BE2C (cell line): ENCODE data around the gene SLC39A7.

Experiments
- DNase-seq: peaks from one replicate; pipeline ENCODE4 v3.0.0-alpha.2; 2020
- H3K27me3 ChIP-seq: fragments of 250-450 bp; sonication (Bioruptor Pico); 2 replicates; pipeline ENCODE4 v1.5.1; 2020; ENCODE audit warnings: mild to moderate bottlenecking
- H3K36me3 ChIP-seq: fragments of 250-450 bp; sonication (Bioruptor Pico); 2 replicates; pipeline ENCODE4 v1.5.1; 2020; ENCODE audit warnings: mild to moderate bottlenecking
- H3K4me1 ChIP-seq: fragments of 250-450 bp; sonication (Bioruptor Pico); 2 replicates; pipeline ENCODE4 v1.5.1; 2020
- H3K4me3 ChIP-seq: 2 replicates; pipeline ENCODE4 v1.5.1; 2011; ENCODE audit warnings: low read depth, low read length
- H3K9me3 ChIP-seq: fragments of 250-450 bp; sonication (Bioruptor Pico); 2 replicates; pipeline ENCODE4 v1.5.1; 2020
- CTCF ChIP-seq: IDR thresholded peaks from 2 replicates; pipeline ENCODE4 v1.5.1; 2012; ENCODE audit warnings: mild to moderate bottlenecking, low read depth, low read length

Gene SLC39A7

GRCh38 chr6:33185190-33185589 is 15.5 kb upstream of the SLC39A7 start:
- no peaks in the 10 kb centered on the region for H3K36me3 ChIP-seq
- no peak for TF ChIP-seq CTCF
- DNase-seq = no peak
- no peaks in the 10 kb centered on the region for H3K4me1 ChIP-seq
- no peak overlapping the region for H3K4me3 ChIP-seq
- H3K9me3 ChIP-seq = no peaks in the 10 kb centered on the region
- no peaks in the 10 kb centered on the region for H3K27me3 ChIP-seq

GRCh38 chr6:33185654-33186187 is 14.9 kb upstream of the SLC39A7 start:
- no peak overlapping the region for H3K4me3 ChIP-seq
- TF ChIP-seq CTCF = no peak
- H3K4me1 ChIP-seq = no peaks in the 10 kb centered on the region
- H3K36me3 ChIP-seq = no peaks in the 10 kb centered on the region
- no peak for DNase-seq
- no peaks in the 10 kb centered on the region for H3K9me3 ChIP-seq
- H3K27me3 ChIP-seq = no peaks in the 10 kb centered on the region

- peaks cover 8% of the 10 kb centered on the region for H3K27me3 ChIP-seq
- peaks cover 6% of the 10 kb centered on the region for H3K4me1 ChIP-seq
- no peaks in the 10 kb centered on the region for H3K36me3 ChIP-seq
- H3K9me3 ChIP-seq = no peaks in the 10 kb centered on the region
- no peak for TF ChIP-seq CTCF
- no peak overlapping the region for H3K4me3 ChIP-seq
- DNase-seq = no peak
Observed at GRCh38 chr6:33187809-33188208, 12.9 kb upstream of the SLC39A7 start.

- TF ChIP-seq CTCF = no peak
- DNase-seq = no peak
- H3K27me3 ChIP-seq = peaks cover 11% of the 10 kb centered on the region
- peaks cover 6% of the 10 kb centered on the region for H3K4me1 ChIP-seq
- H3K36me3 ChIP-seq = peaks cover under 1% of the 10 kb centered on the region
- no peaks in the 10 kb centered on the region for H3K9me3 ChIP-seq
- no peak overlapping the region for H3K4me3 ChIP-seq
Observed at GRCh38 chr6:33189164-33189563, 11.5 kb upstream of the SLC39A7 start.

GRCh38 chr6:33189625-33190448 is 10.8 kb upstream of the SLC39A7 start:
- no peak for TF ChIP-seq CTCF
- no peak for DNase-seq
- Histone ChIP-seq H3K9me3 (no peaks in the 10 kb centered on the region), H3K36me3 (peaks cover 3% of the 10 kb centered on the region), H3K4me3 (no peak overlapping the region), H3K27me3 (peaks cover 11% of the 10 kb centered on the region), H3K4me1 (peaks cover 6% of the 10 kb centered on the region)

- no peak for DNase-seq
- H3K9me3 ChIP-seq = no peaks in the 10 kb centered on the region
- peaks cover 10% of the 10 kb centered on the region for H3K36me3 ChIP-seq
- H3K4me1 ChIP-seq = peaks cover 6% of the 10 kb centered on the region
- H3K27me3 ChIP-seq = peaks cover 11% of the 10 kb centered on the region
- no peak for TF ChIP-seq CTCF
- no peak overlapping the region for H3K4me3 ChIP-seq
Observed at GRCh38 chr6:33190504-33191107, 10.1 kb upstream of the SLC39A7 start.
